ENCODE results near the gene HSPA1A. TPM values are rescaled to one million over a fixed set of nuclear protein-coding genes. Genes with fewer than 3 reads are reported as not detected.
"Not testable (repeated sequence)": the region's sequence is repeated elsewhere in the genome, so short reads cannot be mapped to it uniquely, and the experiment has no call there.

Gene HSPA1A
- total RNA-seq, 1 donor from 2014 or later = 345 TPM

DNA sequence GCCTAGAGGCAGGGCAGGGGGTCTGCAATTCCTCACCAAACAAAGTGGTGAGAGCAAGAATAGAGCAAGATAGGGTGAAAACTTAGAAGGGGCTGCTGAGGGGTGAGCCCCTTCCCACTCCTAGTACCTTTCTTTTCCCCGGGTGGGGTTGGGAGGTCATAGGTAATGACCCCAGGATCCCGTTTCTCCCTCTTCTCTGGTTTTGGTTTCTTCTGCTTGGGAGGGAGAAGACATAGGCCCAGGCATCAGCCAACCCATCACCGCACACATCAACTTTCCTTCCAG is 23.3 kb upstream of the HSPA1A start:
- Histone ChIP-seq H3K27me3 (no peaks in the 10 kb centered on the region), H3K36me3 (peaks cover 0 to 13% of the 10 kb centered on the region in 2 donors), H3K4me1 (peaks cover 26% of the 10 kb centered on the region), H3K9me3 (no peaks in the 10 kb centered on the region), H3K27ac (no peak overlapping the region), H3K4me3 (no peak overlapping the region)
- DNase-seq (ENCODE audit: extremely low spot score in 2 of 2) = no peak
- intact Hi-C loops (cut with DNase I) = loop anchor here (10.0 kb wide), 1 partner anchor 57 kb away; the partner anchor contains the start of gene CLIC1
- TF ChIP-seq POLR2AphosphoS5 (IDR thresholded peaks at IDR 0.05; ENCODE audit: insufficient read depth in 1 of 2, low read depth in 1 of 2) = no peak
- no peak for TF ChIP-seq POLR2A (IDR thresholded peaks at IDR 0.05)
- TF ChIP-seq, protein P1, sequence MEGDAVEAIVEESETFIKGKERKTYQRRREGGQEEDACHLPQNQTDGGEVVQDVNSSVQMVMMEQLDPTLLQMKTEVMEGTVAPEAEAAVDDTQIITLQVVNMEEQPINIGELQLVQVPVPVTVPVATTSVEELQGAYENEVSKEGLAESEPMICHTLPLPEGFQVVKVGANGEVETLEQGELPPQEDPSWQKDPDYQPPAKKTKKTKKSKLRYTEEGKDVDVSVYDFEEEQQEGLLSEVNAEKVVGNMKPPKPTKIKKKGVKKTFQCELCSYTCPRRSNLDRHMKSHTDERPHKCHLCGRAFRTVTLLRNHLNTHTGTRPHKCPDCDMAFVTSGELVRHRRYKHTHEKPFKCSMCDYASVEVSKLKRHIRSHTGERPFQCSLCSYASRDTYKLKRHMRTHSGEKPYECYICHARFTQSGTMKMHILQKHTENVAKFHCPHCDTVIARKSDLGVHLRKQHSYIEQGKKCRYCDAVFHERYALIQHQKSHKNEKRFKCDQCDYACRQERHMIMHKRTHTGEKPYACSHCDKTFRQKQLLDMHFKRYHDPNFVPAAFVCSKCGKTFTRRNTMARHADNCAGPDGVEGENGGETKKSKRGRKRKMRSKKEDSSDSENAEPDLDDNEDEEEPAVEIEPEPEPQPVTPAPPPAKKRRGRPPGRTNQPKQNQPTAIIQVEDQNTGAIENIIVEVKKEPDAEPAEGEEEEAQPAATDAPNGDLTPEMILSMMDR (IDR thresholded peaks at IDR 0.05) = no peak

DNA sequence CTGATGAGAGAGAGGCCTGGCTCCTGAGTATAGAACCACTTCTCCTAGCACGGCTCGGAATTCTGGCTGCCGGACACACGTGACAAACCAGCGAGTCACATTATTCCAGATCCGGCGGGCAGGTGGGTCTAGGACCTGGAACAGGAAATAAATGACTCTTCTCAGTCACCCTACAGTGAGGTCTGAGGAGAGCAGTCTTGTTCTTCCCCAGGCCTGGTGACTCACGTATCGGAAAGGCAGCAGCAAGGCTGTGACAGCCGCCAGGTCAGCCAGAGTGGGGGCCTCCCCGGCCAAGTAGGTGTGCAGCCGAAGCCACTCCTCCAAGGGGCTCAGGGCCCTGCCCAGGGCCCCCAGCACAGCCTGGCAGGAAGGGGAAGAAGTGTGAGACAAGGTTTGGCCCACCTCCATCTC is 22.6 kb upstream of the HSPA1A start:
- H3K36me3 ChIP-seq = peaks cover 0 to 13% of the 10 kb centered on the region in 2 donors
- no peak for DNase-seq (ENCODE audit: extremely low spot score in 2 of 2)
- H3K27me3 ChIP-seq = no peaks in the 10 kb centered on the region
- H3K27ac ChIP-seq = no peak overlapping the region
- H3K4me3 ChIP-seq = no peak overlapping the region
- no peaks in the 10 kb centered on the region for H3K9me3 ChIP-seq
- intact Hi-C loops (cut with DNase I) = loop anchor here (10.0 kb wide), 1 partner anchor 58 kb away; the partner anchor contains the start of gene CLIC1
- TF ChIP-seq POLR2AphosphoS5 (IDR thresholded peaks at IDR 0.05; ENCODE audit: insufficient read depth in 1 of 2, low read depth in 1 of 2) (no peak), POLR2A (IDR thresholded peaks at IDR 0.05) (no peak)
- TF ChIP-seq, protein P1 (IDR thresholded peaks at IDR 0.05) = no peak
- peaks cover 26% of the 10 kb centered on the region for H3K4me1 ChIP-seq

DNA sequence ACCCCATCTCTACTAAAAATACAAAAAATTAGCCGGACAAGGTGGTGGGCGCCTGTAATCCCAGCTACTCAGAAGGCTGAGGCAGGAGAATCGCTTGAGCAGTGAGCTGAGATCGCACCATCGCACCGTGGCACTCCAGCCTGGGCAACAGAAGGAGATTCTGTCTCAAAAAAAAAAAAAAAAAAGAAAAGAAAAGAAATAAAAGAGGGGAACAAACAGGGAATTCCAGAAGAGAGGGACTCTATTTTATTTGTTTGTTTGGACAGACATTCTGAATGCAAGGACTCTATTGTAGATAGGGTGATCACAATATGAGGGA is 21.5 kb upstream of the HSPA1A start:
- intact Hi-C loops (cut with DNase I) = loop anchor here (10.0 kb wide), 1 partner anchor 59 kb away; the partner anchor contains the start of gene CLIC1

DNA sequence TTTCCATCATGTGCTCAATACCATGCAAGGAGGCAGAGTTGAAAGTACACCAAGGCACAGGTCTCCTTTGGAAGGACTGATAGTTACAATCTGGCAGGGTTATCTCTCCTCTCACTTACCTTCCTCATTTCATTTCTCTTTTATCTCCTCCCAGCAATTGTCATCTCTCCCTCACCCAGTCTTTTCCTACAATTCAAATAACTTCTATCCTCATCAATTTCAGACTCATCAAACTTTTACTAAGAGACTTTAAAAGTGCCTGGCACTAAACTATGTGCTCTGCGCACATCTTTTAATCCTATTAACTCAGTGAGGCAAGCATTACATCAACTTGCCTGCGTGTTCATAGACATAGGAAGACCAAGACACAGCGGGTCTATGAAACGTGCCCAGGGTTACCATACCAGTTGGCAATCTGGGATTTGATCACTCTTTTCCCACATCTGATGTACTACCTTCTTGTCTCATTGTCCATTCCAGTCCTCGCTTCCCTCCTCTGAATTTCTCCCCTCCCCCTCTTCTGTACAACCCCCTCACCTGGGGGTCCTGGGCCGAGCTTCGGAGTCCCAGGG is 21.0 kb upstream of the HSPA1A start:
- DNase-seq (ENCODE audit: extremely low spot score in 2 of 2) = no peak
- peaks cover 0 to 13% of the 10 kb centered on the region in 2 donors for H3K36me3 ChIP-seq
- peak overlapping the region; percentile 97 for H3K27ac ChIP-seq
- H3K4me1 ChIP-seq = peaks cover 26% of the 10 kb centered on the region
- no peaks in the 10 kb centered on the region for H3K9me3 ChIP-seq
- intact Hi-C loops (cut with DNase I) = loop anchor here (10.0 kb wide), 1 partner anchor 60 kb away; the partner anchor contains the start of gene CLIC1
- TF ChIP-seq POLR2A (IDR thresholded peaks at IDR 0.05) (no peak), POLR2AphosphoS5 (IDR thresholded peaks at IDR 0.05; ENCODE audit: insufficient read depth in 1 of 2, low read depth in 1 of 2) (no peak)
- TF ChIP-seq, protein P1 (IDR thresholded peaks at IDR 0.05) = no peak
- peak overlapping the region; percentile 67 to 93 for H3K4me3 ChIP-seq
- H3K27me3 ChIP-seq = no peaks in the 10 kb centered on the region

More for the DNA sequence above, 21.5 kb upstream of the HSPA1A start:
- not testable (repeated sequence) for H3K4me3 ChIP-seq; DNase-seq (ENCODE audit: extremely low spot score in 2 of 2); H3K9me3 ChIP-seq; H3K27me3 ChIP-seq
- peaks cover 26% of the 10 kb centered on the region for H3K4me1 ChIP-seq
- H3K36me3 ChIP-seq = peaks cover 0 to 13% of the 10 kb centered on the region in 2 donors
- H3K27ac ChIP-seq = peak overlapping the region; percentile 97

DNA sequence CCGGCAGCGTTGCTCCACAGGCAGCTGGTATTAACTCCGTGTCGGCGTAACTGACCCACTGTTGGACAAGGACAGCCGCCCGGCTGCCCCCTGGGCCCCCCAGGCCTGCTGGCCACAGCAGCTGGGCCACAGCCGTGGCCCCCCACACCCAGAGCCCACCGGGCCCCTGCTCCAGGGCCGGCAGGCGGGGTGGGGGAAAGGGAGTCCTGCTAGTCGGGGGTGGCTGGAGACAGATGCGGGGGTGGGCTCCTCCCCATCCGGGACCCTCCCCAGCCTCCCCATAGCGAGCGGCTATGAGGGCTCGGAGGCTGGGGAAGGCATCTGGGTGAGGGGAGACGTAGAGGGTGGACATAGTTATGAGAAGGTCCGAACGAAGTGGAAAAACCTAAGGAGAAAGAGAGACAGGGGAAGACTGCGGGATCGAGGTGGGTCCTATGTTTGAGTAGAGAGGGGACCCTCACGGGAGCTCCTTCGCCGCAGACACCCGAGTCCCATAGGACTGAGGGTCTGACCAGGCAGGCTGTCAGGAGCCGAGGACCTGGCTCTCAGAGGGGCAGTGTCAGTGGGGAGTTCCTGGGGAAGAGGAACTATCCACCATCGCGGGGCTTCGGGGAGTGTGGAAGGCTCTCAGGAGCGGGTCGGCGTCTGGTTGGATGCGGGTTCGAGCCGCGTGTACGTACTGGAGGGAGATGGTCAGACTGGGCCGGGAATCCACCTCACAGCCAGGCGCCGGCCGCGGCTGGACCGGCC is 20.3 kb upstream of the HSPA1A start:
- intact Hi-C loops (cut with DNase I) = loop anchor here (10.0 kb wide), 1 partner anchor 60 kb away; the partner anchor contains the start of gene CLIC1

More for the DNA sequence above, 20.3 kb upstream of the HSPA1A start:
- no peaks in the 10 kb centered on the region for H3K27me3 ChIP-seq
- H3K27ac ChIP-seq = peak overlapping the region; percentile 97
- H3K4me1 ChIP-seq = peaks cover 26% of the 10 kb centered on the region
- peaks cover 0 to 13% of the 10 kb centered on the region in 2 donors for H3K36me3 ChIP-seq
- DNase-seq (ENCODE audit: extremely low spot score in 2 of 2) = no peak
- TF ChIP-seq, protein P1 (IDR thresholded peaks at IDR 0.05) = no peak
- TF ChIP-seq POLR2A (IDR thresholded peaks at IDR 0.05) = no peak
- TF ChIP-seq POLR2AphosphoS5 (IDR thresholded peaks at IDR 0.05; ENCODE audit: insufficient read depth in 1 of 2, low read depth in 1 of 2) = no peak
- H3K9me3 ChIP-seq = no peaks in the 10 kb centered on the region
- peak overlapping the region; percentile 67 to 93 for H3K4me3 ChIP-seq
